ENCODE results near the gene ANTXR2.

ANTXR2 gene

DNA sequence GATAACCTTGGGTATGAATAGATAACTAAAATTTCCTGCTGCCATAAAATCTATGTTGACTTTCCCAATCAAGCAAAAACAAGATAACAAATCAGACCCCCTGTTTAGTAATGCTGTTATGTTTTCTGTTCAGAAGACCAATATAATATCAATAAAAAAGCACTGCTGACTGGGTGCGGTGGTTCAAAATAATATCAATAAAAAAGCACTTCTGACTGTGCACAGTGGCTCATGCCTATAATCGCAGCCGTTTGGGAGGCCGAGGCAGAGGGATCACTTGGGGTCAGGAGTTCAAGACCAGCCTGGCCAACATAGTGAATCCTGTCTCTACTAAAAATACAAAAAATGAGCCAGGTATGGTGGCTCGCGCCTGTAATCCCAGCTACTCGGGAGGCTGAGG is 36.7 kb downstream of the ANTXR2 start:
- H3K4me3 ChIP-seq (ENCODE audit: low read depth, low read length), result no peak overlapping the region
- no peak for DNase-seq (ENCODE audit: low read depth, low spot score)
- TF ChIP-seq, protein P1, sequence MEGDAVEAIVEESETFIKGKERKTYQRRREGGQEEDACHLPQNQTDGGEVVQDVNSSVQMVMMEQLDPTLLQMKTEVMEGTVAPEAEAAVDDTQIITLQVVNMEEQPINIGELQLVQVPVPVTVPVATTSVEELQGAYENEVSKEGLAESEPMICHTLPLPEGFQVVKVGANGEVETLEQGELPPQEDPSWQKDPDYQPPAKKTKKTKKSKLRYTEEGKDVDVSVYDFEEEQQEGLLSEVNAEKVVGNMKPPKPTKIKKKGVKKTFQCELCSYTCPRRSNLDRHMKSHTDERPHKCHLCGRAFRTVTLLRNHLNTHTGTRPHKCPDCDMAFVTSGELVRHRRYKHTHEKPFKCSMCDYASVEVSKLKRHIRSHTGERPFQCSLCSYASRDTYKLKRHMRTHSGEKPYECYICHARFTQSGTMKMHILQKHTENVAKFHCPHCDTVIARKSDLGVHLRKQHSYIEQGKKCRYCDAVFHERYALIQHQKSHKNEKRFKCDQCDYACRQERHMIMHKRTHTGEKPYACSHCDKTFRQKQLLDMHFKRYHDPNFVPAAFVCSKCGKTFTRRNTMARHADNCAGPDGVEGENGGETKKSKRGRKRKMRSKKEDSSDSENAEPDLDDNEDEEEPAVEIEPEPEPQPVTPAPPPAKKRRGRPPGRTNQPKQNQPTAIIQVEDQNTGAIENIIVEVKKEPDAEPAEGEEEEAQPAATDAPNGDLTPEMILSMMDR (IDR thresholded peaks at IDR 0.05; ENCODE audit: low read depth, low read length), result no peak
- in situ Hi-C loops (cut with HindIII; ENCODE audit: low sequenced_read_pairs), result no loop called here

DNA sequence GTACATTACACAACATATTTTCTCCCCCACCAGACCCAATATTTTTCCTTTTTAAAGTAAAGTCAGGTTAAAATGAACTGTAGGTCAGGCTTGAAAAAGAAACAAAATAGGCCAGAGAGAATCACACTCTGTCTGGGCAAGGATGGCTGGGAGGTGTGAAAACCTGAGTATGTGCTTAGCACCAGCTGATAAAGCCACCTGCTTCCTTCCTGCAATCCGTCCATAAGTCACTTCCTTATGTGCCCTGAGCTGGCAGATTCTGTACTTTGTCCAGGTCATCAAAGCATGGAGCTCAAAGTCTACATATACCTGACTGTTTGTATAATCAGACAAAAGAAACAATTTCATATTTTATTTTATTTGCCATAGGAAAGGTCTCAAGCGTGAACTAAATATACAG is 37.7 kb downstream of the ANTXR2 start:
- H3K4me3 ChIP-seq (ENCODE audit: low read depth, low read length), result no peak overlapping the region
- TF ChIP-seq, protein P1 (IDR thresholded peaks at IDR 0.05; ENCODE audit: low read depth, low read length), result no peak
- in situ Hi-C loops (cut with HindIII; ENCODE audit: low sequenced_read_pairs), result no loop called here
- no peak for DNase-seq (ENCODE audit: low read depth, low spot score)

DNA sequence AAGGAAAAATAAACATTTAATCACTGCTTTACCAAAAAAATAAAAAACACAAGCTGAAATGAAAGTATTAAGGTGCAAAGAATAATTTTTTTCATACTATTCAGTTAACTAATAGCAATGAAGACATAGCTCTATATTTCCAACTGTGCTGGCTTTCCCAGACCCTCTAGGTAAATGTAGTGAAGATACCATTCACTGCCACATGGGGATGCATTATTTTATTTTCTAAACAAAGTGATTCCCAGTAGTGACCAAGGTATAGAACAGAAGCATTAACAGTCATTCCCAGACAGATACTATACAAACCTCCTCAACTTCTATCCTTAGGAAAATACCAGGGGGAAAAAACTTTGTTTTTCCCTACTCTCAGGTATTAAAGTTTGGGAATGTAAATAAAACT is 39.4 kb downstream of the ANTXR2 start:
- DNase-seq (ENCODE audit: low read depth, low spot score), result no peak
- no peak overlapping the region for H3K4me3 ChIP-seq (ENCODE audit: low read depth, low read length)
- TF ChIP-seq, protein P1 (IDR thresholded peaks at IDR 0.05; ENCODE audit: low read depth, low read length), result no peak
- in situ Hi-C loops (cut with HindIII; ENCODE audit: low sequenced_read_pairs), result no loop called here

DNA sequence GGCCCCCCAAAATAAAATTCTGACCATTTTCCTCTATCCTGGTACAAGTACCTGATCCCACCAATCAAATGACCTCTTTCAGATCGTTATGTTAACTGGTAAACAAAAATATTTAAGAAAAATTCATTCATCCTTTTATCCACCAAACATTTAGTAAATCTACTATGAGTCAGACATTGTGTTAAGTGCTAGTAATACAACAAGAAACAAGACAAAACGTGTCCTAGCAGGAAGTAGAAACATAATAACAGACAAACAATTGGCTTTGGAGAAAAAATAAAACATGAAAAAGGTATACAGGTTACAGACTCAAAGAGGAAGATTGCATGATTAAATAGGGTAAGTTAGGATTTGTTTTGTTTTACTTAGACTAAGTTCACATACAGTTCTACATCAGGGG is 43.7 kb downstream of the ANTXR2 start:
- in situ Hi-C loops (cut with HindIII; ENCODE audit: low sequenced_read_pairs), result no loop called here
- TF ChIP-seq, protein P1 (IDR thresholded peaks at IDR 0.05; ENCODE audit: low read depth, low read length), result no peak
- H3K4me3 ChIP-seq (ENCODE audit: low read depth, low read length), result no peak overlapping the region
- no peak for DNase-seq (ENCODE audit: low read depth, low spot score)

DNA sequence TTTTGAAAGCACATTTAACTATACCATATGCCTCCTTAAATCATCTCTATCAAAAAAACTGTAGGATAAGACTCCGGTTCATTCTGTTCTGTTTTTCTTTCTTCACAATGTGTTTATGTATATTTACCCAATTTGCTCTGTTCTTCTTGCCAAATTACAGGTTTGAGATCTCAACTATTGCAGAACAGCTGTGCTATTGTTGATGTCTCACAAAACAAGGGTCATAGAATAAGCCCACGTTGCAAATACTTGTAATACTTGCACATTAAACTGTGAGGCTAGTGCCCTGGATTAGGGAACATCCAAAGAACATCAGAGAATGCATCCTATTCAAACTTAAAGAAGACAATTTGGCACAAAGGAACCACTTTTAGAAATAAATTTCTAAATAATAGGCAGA is 45.4 kb downstream of the ANTXR2 start:
- in situ Hi-C loops (cut with HindIII; ENCODE audit: low sequenced_read_pairs), result no loop called here
- TF ChIP-seq, protein P1 (IDR thresholded peaks at IDR 0.05; ENCODE audit: low read depth, low read length), result no peak
- no peak for DNase-seq (ENCODE audit: low read depth, low spot score)
- no peak overlapping the region for H3K4me3 ChIP-seq (ENCODE audit: low read depth, low read length)

DNA sequence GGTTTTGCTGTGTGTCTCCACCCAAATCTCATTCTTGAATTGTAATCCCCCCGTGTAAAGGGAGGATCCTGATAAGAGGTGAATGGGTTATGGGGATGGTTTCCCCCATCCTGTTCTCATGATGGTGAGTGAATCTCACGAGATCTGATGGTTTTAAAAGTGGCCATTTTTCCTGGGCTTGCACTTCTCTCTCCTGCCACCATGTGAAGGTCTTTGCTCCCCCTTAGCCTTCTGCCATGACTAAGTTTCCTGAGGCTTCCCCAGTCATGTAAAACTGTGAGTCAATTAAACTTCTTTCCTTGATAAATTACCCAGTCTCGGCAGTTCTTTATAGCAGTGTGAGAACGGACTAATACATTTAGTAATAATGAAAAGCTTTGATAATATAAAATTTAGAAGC is 46.9 kb downstream of the ANTXR2 start:
- TF ChIP-seq, protein P1 (IDR thresholded peaks at IDR 0.05; ENCODE audit: low read depth, low read length), result no peak
- in situ Hi-C loops (cut with HindIII; ENCODE audit: low sequenced_read_pairs), result no loop called here
- no peak for DNase-seq (ENCODE audit: low read depth, low spot score)
- no peak overlapping the region for H3K4me3 ChIP-seq (ENCODE audit: low read depth, low read length)

DNA sequence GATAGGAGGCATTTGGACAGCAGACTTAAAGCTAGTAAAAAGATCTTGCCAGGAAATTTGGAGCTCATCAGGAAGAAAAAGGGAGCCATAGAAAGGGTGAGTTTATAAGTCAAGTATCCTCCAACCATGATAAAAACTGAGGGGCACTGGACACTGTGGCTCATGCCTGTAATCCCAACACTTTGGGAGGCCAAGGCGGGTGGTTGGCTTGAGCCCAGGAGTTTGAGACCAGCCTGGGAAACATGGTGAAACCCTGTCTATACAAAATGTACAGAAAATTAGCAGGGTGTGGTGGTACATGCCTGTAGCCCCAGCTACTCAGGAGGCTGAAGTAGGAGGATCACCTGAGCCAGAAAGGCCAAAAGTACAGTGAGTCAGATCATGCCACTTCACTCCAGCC is 48.7 kb downstream of the ANTXR2 start:
- DNase-seq (ENCODE audit: low read depth, low spot score), result no peak
- no peak overlapping the region for H3K4me3 ChIP-seq (ENCODE audit: low read depth, low read length)
- TF ChIP-seq, protein P1 (IDR thresholded peaks at IDR 0.05; ENCODE audit: low read depth, low read length), result no peak
- in situ Hi-C loops (cut with HindIII; ENCODE audit: low sequenced_read_pairs), result no loop called here

All from astrocyte of the spinal cord (primary cell).